Keratinocyte (primary cell): Measurements from ENCODE around the gene PLA2G2C.

Experiments
- EZH2 ChIP-seq: IDR thresholded peaks from one replicate; pipeline ENCODE4 v1.6.1; 2012; ENCODE audit warnings: inconsistent platforms, mild to moderate bottlenecking, low read length, moderate library complexity
- TF ChIP-seq, protein P1 (sequence below), 3 experiments: IDR thresholded peaks in 1 of 3; conservative IDR thresholded peaks in 1 of 3; optimal IDR thresholded peaks in 1 of 3; 2 replicates in 2 of 3; 3 replicates in 1 of 3; pipeline versions ENCODE3 to v1.5.1; 2011; ENCODE audit warnings: low read length in 3 of 3, mild to moderate bottlenecking in 3 of 3, moderate library complexity in 2 of 3, control low read depth in 1 of 3, inconsistent platforms in 1 of 3; ENCODE audit not compliant: insufficient read depth in 2 of 3; ENCODE audit errors: extremely low read depth in 1 of 3

DNA sequence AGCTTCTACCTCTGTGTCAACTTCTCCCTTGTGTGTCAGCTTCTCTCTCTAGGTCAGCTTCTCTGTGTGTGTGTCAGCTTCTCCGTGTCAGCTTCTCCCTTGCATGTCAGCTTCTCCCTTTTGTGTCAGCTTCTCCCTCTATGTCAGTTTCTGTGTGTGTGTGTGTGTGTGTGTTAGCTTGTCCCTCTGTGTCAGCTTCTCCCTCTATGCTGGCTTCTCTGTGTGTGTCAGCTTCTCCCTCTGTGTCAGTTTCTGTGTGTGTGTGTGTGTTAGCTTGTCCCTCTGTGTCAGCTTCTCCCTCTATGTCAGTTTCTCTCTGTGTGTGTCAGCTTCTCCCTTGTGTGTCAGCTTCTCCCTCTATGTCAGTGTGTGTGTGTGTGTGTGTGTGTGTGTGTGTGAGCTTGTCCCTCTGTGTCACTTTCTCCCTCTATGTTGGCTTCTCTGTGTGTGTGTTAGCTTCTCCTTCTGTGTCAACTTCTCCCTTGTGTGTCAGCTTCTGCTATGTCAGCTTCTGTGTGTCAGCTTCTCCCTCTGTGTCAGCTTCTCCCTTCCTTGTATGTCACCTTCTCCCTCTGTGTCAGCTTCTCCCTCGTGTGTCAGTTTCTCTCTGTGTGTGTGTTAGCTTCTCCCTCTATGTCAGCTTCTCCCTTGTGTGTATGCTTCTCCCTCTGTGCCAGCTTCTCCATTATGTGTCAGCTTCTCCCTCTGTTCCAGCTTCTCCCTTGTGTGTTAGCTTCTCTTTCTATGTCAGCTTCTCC is 6.8 kb downstream of the PLA2G2C start:
- TF ChIP-seq, protein P1, sequence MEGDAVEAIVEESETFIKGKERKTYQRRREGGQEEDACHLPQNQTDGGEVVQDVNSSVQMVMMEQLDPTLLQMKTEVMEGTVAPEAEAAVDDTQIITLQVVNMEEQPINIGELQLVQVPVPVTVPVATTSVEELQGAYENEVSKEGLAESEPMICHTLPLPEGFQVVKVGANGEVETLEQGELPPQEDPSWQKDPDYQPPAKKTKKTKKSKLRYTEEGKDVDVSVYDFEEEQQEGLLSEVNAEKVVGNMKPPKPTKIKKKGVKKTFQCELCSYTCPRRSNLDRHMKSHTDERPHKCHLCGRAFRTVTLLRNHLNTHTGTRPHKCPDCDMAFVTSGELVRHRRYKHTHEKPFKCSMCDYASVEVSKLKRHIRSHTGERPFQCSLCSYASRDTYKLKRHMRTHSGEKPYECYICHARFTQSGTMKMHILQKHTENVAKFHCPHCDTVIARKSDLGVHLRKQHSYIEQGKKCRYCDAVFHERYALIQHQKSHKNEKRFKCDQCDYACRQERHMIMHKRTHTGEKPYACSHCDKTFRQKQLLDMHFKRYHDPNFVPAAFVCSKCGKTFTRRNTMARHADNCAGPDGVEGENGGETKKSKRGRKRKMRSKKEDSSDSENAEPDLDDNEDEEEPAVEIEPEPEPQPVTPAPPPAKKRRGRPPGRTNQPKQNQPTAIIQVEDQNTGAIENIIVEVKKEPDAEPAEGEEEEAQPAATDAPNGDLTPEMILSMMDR (optimal IDR thresholded peaks at IDR 0.05 in 1 of 3, IDR thresholded peaks at IDR 0.05 in 1 of 3, conservative IDR thresholded peaks at IDR 0.05 in 1 of 3; ENCODE audit: extremely low read depth in 1 of 3, insufficient read depth in 2 of 3, low read length in 3 of 3): no peak
- TF ChIP-seq EZH2: no peak
